Upper lobe of right lung (tissue), 1 donor: ENCODE results near the gene HTD2. TPM values are rescaled to one million over a fixed set of nuclear protein-coding genes. Genes with fewer than 3 reads are reported as not detected.
"Not testable (repeated sequence)": the region's sequence is repeated elsewhere in the genome, so short reads cannot be mapped to it uniquely, and the experiment has no call there.

Experiments
- ATAC-seq: fragments of 200-7000 bp; cut with Tn5 transposase; one replicate; pipeline ENCODE4 v1.9.1; 2020; ENCODE audit warnings: mild to moderate bottlenecking, moderate library complexity
- DNase-seq: peaks from one replicate; pipeline ENCODE4 v3.0.0-alpha.2; 2020
- H3K27ac ChIP-seq: fragments of 200-600 bp; one replicate; pipeline ENCODE4 v1.8.0; 2022
- H3K27me3 ChIP-seq: fragments of 200-600 bp; one replicate; pipeline ENCODE4 v1.8.0; 2022; ENCODE audit warnings: mild to moderate bottlenecking
- H3K36me3 ChIP-seq: fragments of 200-600 bp; one replicate; pipeline ENCODE4 v1.8.0; 2022
- H3K4me1 ChIP-seq: fragments of 200-600 bp; one replicate; pipeline ENCODE4 v1.8.0; 2022
- H3K4me3 ChIP-seq: fragments of 200-600 bp; one replicate; pipeline ENCODE4 v1.8.0; 2022; ENCODE audit warnings: mild to moderate bottlenecking
- H3K9me3 ChIP-seq: fragments of 200-600 bp; one replicate; pipeline ENCODE4 v1.8.0; 2022
- intact Hi-C: fragments of 100-400 bp; cut with DNase I; formaldehyde crosslinking; loops from one replicate; pipeline ENCODE4 v1.11.0; 2022
- total RNA-seq: library from RNA; stranded (reverse); fragmentation: NEBNext Ultra II Directional; extraction: Animal tissue kit (Norgen Biotek cat#: 25700); gene quantifications from one replicate; pipeline ENCODE4 v1.2.1, GENCODE V29; 2021
- TF ChIP-seq, protein P1 (sequence below): fragments of 200-600 bp; IDR thresholded peaks from one replicate; pipeline ENCODE4 v1.8.0; 2022; ENCODE audit warnings: antibody characterized with exemption
- donor health status: DM: no; HTN: yes; CAD: no; lungs with severe emphysema.

Gene HTD2
- total RNA-seq, 1 donor from 2014 or later, result 6.2 TPM

GRCh38 chr3:58274027-58274614 is 32.2 kb upstream of the HTD2 start:
- DNase-seq, result no peak
- TF ChIP-seq, protein P1, sequence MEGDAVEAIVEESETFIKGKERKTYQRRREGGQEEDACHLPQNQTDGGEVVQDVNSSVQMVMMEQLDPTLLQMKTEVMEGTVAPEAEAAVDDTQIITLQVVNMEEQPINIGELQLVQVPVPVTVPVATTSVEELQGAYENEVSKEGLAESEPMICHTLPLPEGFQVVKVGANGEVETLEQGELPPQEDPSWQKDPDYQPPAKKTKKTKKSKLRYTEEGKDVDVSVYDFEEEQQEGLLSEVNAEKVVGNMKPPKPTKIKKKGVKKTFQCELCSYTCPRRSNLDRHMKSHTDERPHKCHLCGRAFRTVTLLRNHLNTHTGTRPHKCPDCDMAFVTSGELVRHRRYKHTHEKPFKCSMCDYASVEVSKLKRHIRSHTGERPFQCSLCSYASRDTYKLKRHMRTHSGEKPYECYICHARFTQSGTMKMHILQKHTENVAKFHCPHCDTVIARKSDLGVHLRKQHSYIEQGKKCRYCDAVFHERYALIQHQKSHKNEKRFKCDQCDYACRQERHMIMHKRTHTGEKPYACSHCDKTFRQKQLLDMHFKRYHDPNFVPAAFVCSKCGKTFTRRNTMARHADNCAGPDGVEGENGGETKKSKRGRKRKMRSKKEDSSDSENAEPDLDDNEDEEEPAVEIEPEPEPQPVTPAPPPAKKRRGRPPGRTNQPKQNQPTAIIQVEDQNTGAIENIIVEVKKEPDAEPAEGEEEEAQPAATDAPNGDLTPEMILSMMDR, result no peak
- peaks cover 4% of the 10 kb centered on the region for H3K4me1 ChIP-seq
- no peaks in the 10 kb centered on the region for H3K9me3 ChIP-seq
- intact Hi-C loops, result no loop called here
- no peak for ATAC-seq
- peaks cover 17% of the 10 kb centered on the region for H3K36me3 ChIP-seq
- H3K27me3 ChIP-seq, result no peaks in the 10 kb centered on the region
- no peak overlapping the region for H3K4me3 ChIP-seq
- H3K27ac ChIP-seq, result no peak overlapping the region

DNA sequence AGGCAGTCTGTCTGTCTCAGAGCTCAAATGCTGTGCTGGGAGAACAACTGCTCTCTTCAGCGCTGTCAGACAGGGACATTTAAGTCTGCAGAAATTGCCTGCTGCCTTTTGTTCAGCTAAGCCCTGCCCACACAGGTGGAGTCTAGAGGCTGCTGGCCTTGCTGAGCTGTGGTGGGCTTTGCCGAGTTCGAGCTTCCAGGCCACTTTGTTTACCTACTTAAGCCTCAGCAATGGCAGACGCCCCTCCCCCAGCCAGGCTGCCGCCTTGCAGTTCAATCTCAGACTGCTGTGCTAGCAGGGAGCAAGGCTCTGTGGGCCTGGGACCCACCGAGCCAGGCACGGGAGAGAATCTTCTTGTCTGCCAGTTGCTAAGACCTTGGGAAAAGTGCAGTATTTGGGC is 25.3 kb upstream of the HTD2 start:
- no peak for DNase-seq
- H3K4me1 ChIP-seq, result no peaks in the 10 kb centered on the region
- intact Hi-C loops, result no loop called here
- H3K9me3 ChIP-seq, result no peaks in the 10 kb centered on the region
- no peak overlapping the region for H3K4me3 ChIP-seq
- TF ChIP-seq, protein P1, result no peak
- no peak for ATAC-seq
- no peaks in the 10 kb centered on the region for H3K27me3 ChIP-seq
- H3K36me3 ChIP-seq, result peaks cover 22% of the 10 kb centered on the region
- H3K27ac ChIP-seq, result no peak overlapping the region

GRCh38 chr3:58285334-58285733 is 21.0 kb upstream of the HTD2 start:
- intact Hi-C loops, result no loop called here
- no peak for DNase-seq
- Histone ChIP-seq H3K4me3 (no peak overlapping the region), H3K4me1 (no peaks in the 10 kb centered on the region), H3K27me3 (no peaks in the 10 kb centered on the region), H3K36me3 (peaks cover 40% of the 10 kb centered on the region), H3K9me3 (no peaks in the 10 kb centered on the region), H3K27ac (no peak overlapping the region)
- TF ChIP-seq, protein P1, result no peak
- no peak for ATAC-seq

GRCh38 chr3:58287354-58287753 is 19.0 kb upstream of the HTD2 start:
- TF ChIP-seq, protein P1, result no peak
- no peak for ATAC-seq
- H3K27me3 ChIP-seq, result no peaks in the 10 kb centered on the region
- no peak overlapping the region for H3K27ac ChIP-seq
- no peaks in the 10 kb centered on the region for H3K4me1 ChIP-seq
- H3K9me3 ChIP-seq, result no peaks in the 10 kb centered on the region
- H3K4me3 ChIP-seq, result no peak overlapping the region
- no peak for DNase-seq
- intact Hi-C loops, result no loop called here
- H3K36me3 ChIP-seq, result peaks cover 35% of the 10 kb centered on the region

DNA sequence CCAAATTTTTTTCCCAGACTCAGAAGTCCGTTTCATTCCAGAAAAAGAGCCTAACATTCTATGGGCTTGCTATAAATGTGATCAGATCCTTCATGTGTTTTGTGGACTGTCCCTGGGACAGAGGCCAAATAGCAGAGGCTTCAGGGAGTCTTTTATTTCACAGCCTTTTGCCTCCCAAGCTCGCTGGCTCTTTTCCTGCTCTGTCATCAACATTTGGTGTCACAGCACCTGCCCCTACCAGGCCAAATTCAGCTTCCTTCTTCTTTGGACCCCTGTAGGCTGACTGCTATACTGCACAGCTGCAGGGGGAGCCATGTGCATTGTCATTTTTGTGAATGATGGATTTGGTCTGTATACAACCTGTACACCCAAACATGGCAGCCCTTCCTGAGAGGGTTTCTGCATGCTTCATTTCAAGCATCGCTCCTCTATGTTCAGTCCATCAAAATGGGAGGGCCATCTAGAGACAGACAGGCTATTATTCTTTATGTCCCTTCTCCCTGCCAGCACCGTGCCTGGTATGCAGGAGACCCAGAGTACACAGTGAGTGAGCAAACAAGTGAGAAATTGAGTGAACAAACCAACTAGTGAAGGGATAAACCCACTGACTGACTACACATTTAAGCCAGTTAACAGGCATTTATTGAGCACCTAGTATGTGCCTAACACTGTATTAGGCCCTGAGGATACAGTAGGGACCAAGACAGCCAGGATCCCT is 18.1 kb upstream of the HTD2 start:
- no peak overlapping the region for H3K27ac ChIP-seq
- no peaks in the 10 kb centered on the region for H3K9me3 ChIP-seq
- no peak overlapping the region for H3K4me3 ChIP-seq
- ATAC-seq, result no peak
- no peaks in the 10 kb centered on the region for H3K27me3 ChIP-seq
- no peaks in the 10 kb centered on the region for H3K4me1 ChIP-seq
- DNase-seq, result no peak
- TF ChIP-seq, protein P1, result no peak
- H3K36me3 ChIP-seq, result peaks cover 35% of the 10 kb centered on the region
- intact Hi-C loops, result no loop called here

DNA sequence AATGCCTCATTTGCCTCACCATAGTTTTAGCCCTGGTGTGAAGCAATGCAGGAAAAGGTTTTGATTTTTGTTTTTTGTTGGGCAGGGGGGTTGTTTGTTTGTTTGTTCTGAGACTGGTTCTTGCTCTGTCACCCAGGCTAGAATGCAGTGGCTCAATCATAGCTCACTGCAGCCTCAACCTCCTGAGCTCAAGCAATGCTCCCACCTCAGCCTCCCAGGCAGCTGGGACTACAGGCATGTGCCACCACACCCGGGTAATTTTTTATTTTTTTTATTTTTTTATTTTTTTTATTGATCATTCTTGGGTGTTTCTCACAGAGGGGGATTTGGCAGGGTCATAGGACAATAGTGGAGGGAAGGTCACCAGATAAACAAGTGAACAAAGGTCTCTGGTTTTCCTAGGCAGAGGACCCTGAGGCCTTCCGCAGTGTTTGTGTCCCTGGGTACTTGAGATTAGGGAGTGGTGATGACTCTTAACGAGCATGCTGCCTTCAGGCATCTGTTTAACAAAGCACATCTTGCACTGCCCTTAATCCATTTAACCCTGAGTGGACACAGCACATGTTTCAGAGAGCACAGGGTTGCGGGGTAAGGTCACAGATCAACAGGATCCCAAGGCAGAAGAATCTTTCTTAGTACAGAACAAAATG is 17.2 kb upstream of the HTD2 start:
- peaks cover 35% of the 10 kb centered on the region for H3K36me3 ChIP-seq
- DNase-seq, H3K27ac ChIP-seq, ATAC-seq, H3K4me1 ChIP-seq, intact Hi-C loops, H3K9me3 ChIP-seq, H3K27me3 ChIP-seq, H3K4me3 ChIP-seq: not testable (repeated sequence)

- DNase-seq, intact Hi-C loops: not testable (repeated sequence)
These were observed 15.9 kb upstream of the HTD2 start for GRCh38 chr3:58290446-58290845.

More at GRCh38 chr3:58290446-58290845, 15.9 kb upstream of the HTD2 start:
- not testable (repeated sequence) for H3K4me1 ChIP-seq, H3K27ac ChIP-seq, H3K4me3 ChIP-seq, H3K27me3 ChIP-seq, H3K9me3 ChIP-seq, ATAC-seq
- peaks cover 21% of the 10 kb centered on the region for H3K36me3 ChIP-seq
